Fibroblast of the aortic adventitia (primary cell): ENCODE measurements around the gene SCLY. TPM values are rescaled to one million over a fixed set of nuclear protein-coding genes. Genes with fewer than 3 reads are reported as not detected.
"Not testable (repeated sequence)": the region's sequence is repeated elsewhere in the genome, so short reads cannot be mapped to it uniquely, and the experiment has no call there.

Source experiments
- DNase-seq: peaks from one replicate; pipeline ENCODE4 v3.0.0-alpha.2; 2010; ENCODE audit warnings: low read depth
- H3K4me3 ChIP-seq: 2 replicates; pipeline ENCODE4 v1.5.1; 2011; ENCODE audit warnings: low read depth, mild to moderate bottlenecking, control low read depth, low read length, moderate library complexity
- total RNA-seq: library from RNA; depleted of rRNA; stranded (reverse); fragments of >200 nt; gene quantifications from 2 replicates; pipeline ENCODE4 v1.2.3, GENCODE V29; 2012; ENCODE audit warnings: low replicate concordance
- TF ChIP-seq, protein P1 (sequence below): IDR thresholded peaks from 2 replicates; pipeline ENCODE4 v1.5.1; 2011; ENCODE audit warnings: mild to moderate bottlenecking, low read length, control low read depth, inconsistent platforms; ENCODE audit not compliant: insufficient read depth

Gene SCLY
- total RNA-seq, 1 donor: 13.0 TPM

DNA sequence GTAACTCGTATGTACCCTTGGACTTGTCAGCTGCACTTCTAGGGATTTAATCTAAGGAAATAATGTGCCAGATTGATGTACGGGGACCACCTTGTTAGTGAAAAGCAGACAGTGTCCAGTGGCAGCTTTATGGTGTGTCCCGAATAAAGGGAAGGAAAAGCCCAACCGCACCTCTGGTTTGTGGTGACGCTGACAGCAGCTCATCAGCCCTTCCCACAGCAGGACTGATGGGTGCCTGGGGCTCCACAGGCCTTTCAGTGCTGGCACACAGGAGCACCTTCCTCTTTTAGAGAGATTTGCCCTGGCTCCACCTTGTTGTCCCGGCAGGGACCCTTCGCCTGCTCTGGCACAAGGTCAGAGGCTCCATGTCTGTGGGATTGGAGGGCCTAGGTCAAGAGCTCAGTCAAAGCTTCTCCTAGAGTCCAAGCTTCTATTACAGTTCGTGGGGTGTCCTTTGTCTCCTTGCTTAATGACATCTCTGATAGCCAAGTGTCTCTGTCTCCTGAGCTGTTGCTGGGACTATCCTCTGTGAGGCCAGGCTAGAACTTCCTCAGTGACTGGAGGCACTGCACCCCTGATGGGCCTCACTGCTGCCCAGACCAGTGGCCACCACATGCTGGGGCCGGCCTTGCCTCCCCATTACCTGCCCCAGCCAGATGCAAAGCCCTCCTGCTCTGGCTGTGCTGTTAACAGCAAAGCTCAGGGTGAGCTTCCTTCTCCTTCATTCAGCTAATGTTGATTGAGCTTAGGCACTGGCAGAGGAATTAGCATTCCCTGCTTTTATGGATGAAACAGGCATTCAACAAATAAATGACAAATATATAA, 33.0 kb upstream of the SCLY start:
- DNase-seq: no peak
- no peak overlapping the region for H3K4me3 ChIP-seq
- TF ChIP-seq, protein P1, sequence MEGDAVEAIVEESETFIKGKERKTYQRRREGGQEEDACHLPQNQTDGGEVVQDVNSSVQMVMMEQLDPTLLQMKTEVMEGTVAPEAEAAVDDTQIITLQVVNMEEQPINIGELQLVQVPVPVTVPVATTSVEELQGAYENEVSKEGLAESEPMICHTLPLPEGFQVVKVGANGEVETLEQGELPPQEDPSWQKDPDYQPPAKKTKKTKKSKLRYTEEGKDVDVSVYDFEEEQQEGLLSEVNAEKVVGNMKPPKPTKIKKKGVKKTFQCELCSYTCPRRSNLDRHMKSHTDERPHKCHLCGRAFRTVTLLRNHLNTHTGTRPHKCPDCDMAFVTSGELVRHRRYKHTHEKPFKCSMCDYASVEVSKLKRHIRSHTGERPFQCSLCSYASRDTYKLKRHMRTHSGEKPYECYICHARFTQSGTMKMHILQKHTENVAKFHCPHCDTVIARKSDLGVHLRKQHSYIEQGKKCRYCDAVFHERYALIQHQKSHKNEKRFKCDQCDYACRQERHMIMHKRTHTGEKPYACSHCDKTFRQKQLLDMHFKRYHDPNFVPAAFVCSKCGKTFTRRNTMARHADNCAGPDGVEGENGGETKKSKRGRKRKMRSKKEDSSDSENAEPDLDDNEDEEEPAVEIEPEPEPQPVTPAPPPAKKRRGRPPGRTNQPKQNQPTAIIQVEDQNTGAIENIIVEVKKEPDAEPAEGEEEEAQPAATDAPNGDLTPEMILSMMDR: no peak

DNA sequence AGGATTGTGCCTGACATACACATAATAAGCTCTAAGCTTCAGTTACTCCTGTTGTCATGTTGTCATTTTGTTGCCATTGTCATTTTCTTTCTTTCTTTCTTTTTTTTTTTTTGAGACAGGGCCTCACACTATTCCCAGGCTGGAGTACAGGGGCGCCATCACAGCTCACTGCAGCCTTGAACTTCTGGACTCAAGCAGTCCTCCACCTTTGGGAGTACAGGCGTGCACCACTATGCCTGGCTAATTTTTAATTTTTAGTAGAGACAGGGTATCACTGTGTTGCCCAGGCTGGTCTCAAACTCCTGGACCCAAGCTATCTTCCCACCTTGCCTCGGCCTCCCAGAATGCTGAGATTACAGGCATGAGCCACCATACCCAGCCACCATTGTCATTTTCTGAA, 30.9 kb upstream of the SCLY start:
- DNase-seq: no peak
- TF ChIP-seq, protein P1: no peak
- H3K4me3 ChIP-seq: no peak overlapping the region

DNA sequence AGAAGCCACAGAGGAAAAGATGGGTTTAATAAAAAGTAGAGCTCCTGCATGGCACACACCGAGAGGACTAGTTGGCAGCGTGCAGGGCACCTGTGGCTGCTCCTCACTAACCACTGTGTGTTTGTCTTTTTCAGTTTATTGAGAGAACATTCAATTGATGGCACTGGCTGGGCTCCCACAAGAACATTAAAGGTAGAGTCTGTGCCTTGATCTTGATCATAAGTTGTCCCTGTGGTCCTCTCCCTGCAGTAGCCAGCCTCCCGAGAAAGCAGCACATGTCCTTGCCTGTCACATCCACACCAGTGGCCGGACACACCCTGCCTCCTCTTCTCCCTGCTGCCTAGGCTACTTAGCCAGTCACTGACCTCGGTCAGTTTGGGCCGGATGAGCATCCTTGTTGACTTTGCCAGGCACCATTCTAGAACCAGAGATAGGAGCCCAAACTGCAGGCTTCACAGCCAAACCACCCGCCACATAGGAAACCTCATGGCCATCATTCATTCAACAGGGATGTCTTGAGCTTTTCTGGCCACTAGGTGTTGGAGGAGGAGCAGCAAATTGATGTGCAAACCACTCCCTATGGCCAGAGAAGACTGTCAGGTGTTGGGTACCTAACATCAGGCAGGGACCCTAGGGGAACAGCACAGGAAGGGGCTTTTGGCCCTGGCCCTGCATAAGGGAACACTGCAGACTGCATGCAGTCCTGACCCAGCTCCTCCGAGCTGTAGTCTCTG, 30.2 kb upstream of the SCLY start:
- DNase-seq: no peak
- no peak overlapping the region for H3K4me3 ChIP-seq
- TF ChIP-seq, protein P1: no peak

DNA sequence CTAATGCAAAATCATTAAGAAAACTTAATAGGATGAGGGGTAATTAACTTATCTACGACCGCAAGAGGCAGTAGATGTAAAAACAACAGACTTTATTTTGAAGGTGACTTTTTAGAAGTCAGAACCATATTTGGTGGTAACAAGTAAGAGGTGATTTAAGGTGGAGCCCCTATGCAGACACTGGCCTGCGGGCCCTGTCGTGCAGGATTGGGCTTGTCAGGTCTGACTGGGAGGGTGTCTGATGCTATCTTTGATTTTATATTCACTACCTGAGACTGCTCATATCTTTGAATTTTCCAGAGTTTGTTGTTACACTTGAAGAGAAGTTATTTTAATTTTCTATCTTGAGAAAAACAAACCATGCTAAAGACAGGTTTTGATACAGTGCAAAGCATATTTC, 29.1 kb upstream of the SCLY start:
- TF ChIP-seq, protein P1: no peak
- DNase-seq: no peak
- H3K4me3 ChIP-seq: no peak overlapping the region

DNA sequence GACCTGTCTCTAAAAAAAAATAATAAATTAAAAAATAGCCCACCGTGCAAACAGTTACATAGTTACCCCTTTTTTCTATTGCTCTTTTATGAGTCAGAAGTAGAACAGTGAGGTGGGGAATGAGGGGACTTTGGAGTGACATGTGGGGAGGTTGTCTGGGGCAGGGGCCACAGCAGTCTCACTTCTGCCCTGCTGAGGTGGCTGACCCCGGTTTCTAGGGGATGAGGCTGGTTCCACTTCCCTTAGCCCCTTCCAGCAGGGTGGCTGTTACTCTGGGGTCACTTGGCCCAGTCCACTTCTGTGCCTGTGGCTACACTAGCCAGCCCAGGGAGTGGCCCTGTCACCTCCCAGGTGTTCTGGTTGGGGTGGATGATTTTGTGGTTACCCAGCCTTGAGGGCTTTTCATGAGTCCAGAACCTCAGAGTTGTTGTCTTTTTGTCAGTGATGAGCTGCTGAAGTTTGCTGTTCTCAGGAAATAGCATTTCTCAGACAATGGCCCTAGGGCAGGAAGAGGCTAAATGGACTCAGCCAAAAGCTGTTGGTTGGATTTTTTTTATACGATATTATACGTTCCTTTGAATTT, 28.0 kb upstream of the SCLY start:
- no peak for DNase-seq
- no peak overlapping the region for H3K4me3 ChIP-seq
- TF ChIP-seq, protein P1: no peak

DNA sequence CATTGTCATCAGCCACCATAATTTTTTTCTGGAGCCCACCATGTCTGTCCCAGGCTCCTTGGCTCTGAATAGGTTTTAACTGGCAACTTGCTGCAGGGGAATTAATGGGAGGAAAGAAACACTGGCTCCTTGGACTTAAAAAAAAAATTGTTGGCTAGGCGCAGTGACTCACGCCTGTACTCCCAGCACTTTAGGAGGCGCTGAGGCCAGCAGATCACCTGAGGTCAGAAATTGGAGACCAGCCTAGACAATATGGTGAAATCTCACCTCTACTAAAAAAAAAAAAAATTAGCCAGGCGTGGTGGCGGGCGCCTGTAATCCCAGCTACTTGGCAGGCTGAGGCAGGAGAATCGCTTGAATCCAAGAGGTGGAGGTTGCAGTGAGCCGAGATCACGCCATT, 26.8 kb upstream of the SCLY start:
- DNase-seq, H3K4me3 ChIP-seq: not testable (repeated sequence)

DNA sequence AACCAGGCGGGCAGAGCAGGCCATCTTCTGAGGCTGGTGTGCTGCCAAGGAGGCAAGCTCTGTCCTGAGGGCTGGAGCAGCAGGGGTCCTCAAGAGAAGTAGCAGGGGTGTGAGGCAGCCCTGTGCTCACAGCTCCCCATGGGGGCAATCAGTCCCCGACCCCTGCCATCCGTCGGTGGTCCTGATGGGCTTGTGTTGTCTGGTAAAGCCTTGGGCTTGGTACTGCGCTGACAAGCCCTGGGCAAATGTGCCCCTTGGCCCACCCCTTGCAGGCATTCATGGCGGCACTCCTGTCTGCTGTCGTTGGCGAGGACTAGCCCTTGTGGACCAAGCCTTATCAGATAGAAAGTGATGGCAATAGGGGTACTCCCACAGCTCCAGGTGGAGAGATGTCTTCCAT, 22.6 kb upstream of the SCLY start:
- H3K4me3 ChIP-seq: no peak overlapping the region
- TF ChIP-seq, protein P1: no peak
- DNase-seq: no peak
